Breast epithelium (tissue), 3 donors: Measurements from ENCODE around the gene F2RL3.

Source experiments
- POLR2A ChIP-seq: fragments of 450-650 bp; IDR thresholded peaks from one replicate; pipeline ENCODE4 v1.6.1; 2016; ENCODE audit warnings: antibody characterized with exemption, mild to moderate bottlenecking, moderate library complexity
- POLR2AphosphoS5 ChIP-seq, 3 donors: sonication (generic); formaldehyde crosslinking; IDR thresholded peaks; one replicate each; pipeline ENCODE4 v1.6.1; 2017; ENCODE audit warnings: antibody characterized with exemption in 3 of 3
- TF ChIP-seq, protein P1 (sequence below), 3 donors: fragments of 450-650 bp; IDR thresholded peaks; one replicate each; pipeline ENCODE4 v1.5.1; 2016 to 2017; ENCODE audit warnings: antibody characterized with exemption in 3 of 3, mild to moderate bottlenecking in 3 of 3, moderate library complexity in 3 of 3

DNA sequence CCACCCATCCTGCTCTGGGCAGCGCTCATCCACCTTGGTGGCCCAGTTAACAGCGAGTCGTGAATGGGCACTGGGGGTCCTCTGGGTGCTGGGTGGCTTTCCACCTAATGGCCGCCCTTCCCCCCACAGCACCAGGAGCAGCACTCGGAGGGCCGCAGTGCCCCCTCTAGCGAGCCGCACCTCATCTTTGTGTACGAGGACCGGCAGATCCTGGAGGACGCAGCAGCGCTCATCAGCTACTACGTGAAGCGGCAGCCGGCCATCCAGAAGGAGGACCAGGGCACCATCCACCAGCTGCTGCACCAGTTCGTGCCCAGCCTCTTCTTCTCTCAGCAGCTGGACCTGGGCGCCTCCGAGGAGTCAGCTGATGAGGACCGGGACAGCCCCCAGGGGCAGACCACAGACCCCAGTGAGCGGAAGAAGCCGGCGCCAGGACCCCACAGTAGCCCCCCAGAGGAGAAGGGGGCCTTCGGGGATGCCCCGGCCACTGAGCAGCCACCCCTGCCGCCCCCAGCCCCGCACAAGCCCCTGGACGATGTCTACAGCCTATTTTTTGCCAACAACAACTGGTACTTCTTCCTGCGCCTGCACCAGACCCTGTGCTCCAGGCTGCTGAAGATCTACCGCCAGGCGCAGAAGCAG, 19.3 kb upstream of the F2RL3 start:
- TF ChIP-seq, protein P1, sequence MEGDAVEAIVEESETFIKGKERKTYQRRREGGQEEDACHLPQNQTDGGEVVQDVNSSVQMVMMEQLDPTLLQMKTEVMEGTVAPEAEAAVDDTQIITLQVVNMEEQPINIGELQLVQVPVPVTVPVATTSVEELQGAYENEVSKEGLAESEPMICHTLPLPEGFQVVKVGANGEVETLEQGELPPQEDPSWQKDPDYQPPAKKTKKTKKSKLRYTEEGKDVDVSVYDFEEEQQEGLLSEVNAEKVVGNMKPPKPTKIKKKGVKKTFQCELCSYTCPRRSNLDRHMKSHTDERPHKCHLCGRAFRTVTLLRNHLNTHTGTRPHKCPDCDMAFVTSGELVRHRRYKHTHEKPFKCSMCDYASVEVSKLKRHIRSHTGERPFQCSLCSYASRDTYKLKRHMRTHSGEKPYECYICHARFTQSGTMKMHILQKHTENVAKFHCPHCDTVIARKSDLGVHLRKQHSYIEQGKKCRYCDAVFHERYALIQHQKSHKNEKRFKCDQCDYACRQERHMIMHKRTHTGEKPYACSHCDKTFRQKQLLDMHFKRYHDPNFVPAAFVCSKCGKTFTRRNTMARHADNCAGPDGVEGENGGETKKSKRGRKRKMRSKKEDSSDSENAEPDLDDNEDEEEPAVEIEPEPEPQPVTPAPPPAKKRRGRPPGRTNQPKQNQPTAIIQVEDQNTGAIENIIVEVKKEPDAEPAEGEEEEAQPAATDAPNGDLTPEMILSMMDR (IDR thresholded peaks at IDR 0.05): no peak
- no peak for TF ChIP-seq POLR2A
- no peak for TF ChIP-seq POLR2AphosphoS5 (IDR thresholded peaks at IDR 0.05)
